Muscle layer of duodenum (tissue), 2 donors: ENCODE results near the gene ASCL5.
A peak's percentile ranks its signal among the peaks of the same experiment; 100 is the strongest.

Experiments
- H3K27ac ChIP-seq: one replicate; pipeline ENCODE4 v1.7.0; 2013; ENCODE audit warnings: mild to moderate bottlenecking, low read length
- H3K27me3 ChIP-seq: one replicate; pipeline ENCODE4 v1.7.0; 2013; ENCODE audit warnings: low read depth, mild to moderate bottlenecking, control low read depth, low read length
- H3K36me3 ChIP-seq, 2 donors: one replicate each; pipeline ENCODE4 v1.7.0; 2013; ENCODE audit warnings: low read length in 2 of 2, control low read depth in 1 of 2, mild to moderate bottlenecking in 1 of 2; ENCODE audit not compliant: insufficient read depth in 2 of 2, control insufficient read depth in 1 of 2
- H3K4me1 ChIP-seq, 2 donors: one replicate each; pipeline ENCODE4 v1.7.0; 2013; ENCODE audit warnings: low read length in 2 of 2, mild to moderate bottlenecking in 2 of 2, control low read depth in 1 of 2, moderate library complexity in 1 of 2; ENCODE audit not compliant: insufficient read depth in 2 of 2, control insufficient read depth in 1 of 2
- H3K4me3 ChIP-seq, 2 donors: one replicate each; pipeline ENCODE4 v1.7.0; 2013; ENCODE audit warnings: low read length in 2 of 2, low read depth in 1 of 2, mild to moderate bottlenecking in 1 of 2
- H3K9me3 ChIP-seq, 2 donors: one replicate each; pipeline ENCODE4 v1.7.0; 2013; ENCODE audit warnings: low read length in 2 of 2, control low read depth in 1 of 2, mild to moderate bottlenecking in 1 of 2; ENCODE audit not compliant: control insufficient read depth in 1 of 2
- donor health status: healthy.

The ASCL5 gene

GRCh38 chr1:201114245-201115131, 12.5 kb downstream of the ASCL5 start:
- Histone ChIP-seq H3K27me3 (no peaks in the 10 kb centered on the region), H3K27ac (no peak overlapping the region), H3K4me3 (peak overlapping the region; percentile 67 to 70), H3K9me3 (no peaks in the 10 kb centered on the region), H3K36me3 (no peaks in the 10 kb centered on the region), H3K4me1 (peaks cover 0 to 15% of the 10 kb centered on the region in 2 donors)

GRCh38 chr1:201113451-201114244, 13.3 kb downstream of the ASCL5 start:
- Histone ChIP-seq H3K36me3 (no peaks in the 10 kb centered on the region), H3K27me3 (no peaks in the 10 kb centered on the region), H3K4me1 (peaks cover 0 to 15% of the 10 kb centered on the region in 2 donors), H3K27ac (no peak overlapping the region), H3K9me3 (no peaks in the 10 kb centered on the region), H3K4me3 (peak overlapping the region in 1 of 2 donors; percentile 70)

DNA sequence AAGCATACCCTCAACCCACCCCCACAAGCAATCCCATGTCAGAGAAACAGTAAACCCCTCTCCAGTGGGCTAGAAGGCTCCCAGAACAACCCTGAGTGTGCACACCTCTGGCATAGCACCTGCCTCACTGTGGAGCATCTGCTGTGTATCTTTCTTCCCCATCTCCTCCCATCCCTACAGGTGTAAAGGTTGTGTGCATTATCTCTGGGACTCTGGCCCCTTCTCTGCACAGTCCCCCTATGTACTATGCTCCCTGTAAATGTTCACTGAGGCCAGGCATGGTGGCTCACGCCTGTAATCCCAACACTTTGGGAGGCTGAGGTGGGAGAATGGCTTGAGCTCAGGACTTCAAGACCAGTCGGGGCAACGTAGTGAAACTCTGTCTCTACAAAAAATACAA, 14.1 kb downstream of the ASCL5 start:
- Histone ChIP-seq H3K9me3 (no peaks in the 10 kb centered on the region), H3K4me1 (peaks cover 0 to 15% of the 10 kb centered on the region in 2 donors), H3K27me3 (no peaks in the 10 kb centered on the region), H3K4me3 (no peak overlapping the region), H3K27ac (no peak overlapping the region), H3K36me3 (no peaks in the 10 kb centered on the region)

DNA sequence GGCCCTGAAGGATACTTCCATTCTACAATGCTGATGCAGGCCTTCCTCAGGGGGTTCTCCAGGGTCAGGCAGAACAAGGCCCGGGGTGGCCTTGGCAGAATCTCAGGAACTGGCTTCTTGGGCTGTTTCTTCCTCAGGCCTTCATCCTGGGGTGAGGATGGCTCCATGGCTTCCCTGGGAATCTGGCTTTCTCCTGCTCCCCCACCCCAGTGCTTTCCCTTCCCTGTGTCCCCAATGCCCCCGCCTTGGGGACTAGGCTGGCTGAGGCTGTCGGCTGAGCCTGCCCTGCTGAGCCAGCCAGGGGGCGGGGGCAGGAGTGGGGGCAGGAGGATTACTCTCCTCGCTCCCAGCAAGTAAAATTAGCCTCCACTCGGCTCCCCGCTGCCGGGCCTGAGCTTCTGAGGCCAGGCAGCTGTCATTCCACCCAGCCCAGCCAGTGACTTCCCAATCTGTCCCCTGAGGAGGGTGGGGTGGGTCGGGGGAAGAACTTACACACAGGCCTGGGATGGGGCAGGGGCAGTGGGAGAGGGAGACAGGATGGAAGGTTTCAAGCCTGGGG, 14.7 kb downstream of the ASCL5 start, which contains the start of gene CACNA1S:
Gene CACNA1S (minus strand): TSS at position 254 of the 559 bp plus-strand sequence. CDS start 87 bp downstream, at position 167.
- peaks cover 0 to 15% of the 10 kb centered on the region in 2 donors for H3K4me1 ChIP-seq
- no peaks in the 10 kb centered on the region for H3K36me3 ChIP-seq
- no peak within 1 kb of the TSS for H3K4me3 ChIP-seq
- H3K27ac ChIP-seq: no peak within 1 kb of the TSS
- no peaks in the 10 kb centered on the region for H3K9me3 ChIP-seq
- no peaks in the 10 kb centered on the region for H3K27me3 ChIP-seq

DNA sequence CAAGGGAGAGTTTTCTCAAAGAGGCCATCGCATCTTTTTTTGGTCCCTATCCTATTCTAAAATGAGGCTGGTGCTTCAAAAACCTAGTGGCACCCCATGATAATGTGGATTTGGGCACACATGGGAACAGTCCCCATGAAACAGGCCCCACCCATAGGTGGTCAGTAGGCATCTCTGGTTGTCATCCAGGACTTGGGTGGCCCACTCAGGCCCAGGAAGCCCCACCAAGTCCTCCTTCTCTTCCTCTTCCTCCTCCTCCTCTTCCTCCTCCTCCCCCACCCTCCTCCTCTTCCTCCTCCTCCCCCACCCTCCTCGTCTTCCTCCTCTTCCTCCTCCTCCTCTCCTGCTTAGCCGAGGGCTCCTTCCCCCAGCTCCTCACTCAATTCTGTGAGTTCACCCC, 15.3 kb downstream of the ASCL5 start:
- no peak overlapping the region for H3K4me3 ChIP-seq

DNA sequence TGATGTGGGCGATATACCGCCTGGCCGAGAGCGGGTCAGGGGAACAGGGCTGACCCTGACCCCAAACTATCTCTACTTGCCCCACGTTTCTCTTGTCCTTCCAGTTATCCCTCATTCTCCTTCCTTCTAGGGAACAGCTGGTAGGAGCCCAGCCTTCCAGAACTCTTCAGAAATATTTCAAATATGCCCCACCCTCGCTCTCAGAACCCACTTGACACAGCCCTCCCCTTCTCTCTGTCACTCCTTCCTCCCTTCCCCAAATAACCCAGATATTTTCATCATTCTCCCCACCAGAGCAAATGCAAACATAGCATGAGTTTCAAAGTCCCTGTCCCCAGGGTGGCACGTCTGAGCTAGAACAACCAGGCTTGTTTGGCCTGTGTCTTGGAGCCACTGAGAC, 15.8 kb downstream of the ASCL5 start:
- Histone ChIP-seq H3K4me3 (no peak overlapping the region), H3K36me3 (no peaks in the 10 kb centered on the region), H3K27ac (no peak overlapping the region), H3K4me1 (peaks cover 0 to 15% of the 10 kb centered on the region in 2 donors), H3K9me3 (no peaks in the 10 kb centered on the region), H3K27me3 (no peaks in the 10 kb centered on the region)

More for the DNA sequence above, 15.3 kb downstream of the ASCL5 start:
- no peaks in the 10 kb centered on the region for H3K36me3 ChIP-seq
- H3K9me3 ChIP-seq: no peaks in the 10 kb centered on the region
- H3K27ac ChIP-seq: no peak overlapping the region
- no peaks in the 10 kb centered on the region for H3K27me3 ChIP-seq
- peaks cover 0 to 15% of the 10 kb centered on the region in 2 donors for H3K4me1 ChIP-seq

GRCh38 chr1:201110616-201111015, 16.4 kb downstream of the ASCL5 start:
- Histone ChIP-seq H3K27me3 (no peaks in the 10 kb centered on the region), H3K36me3 (no peaks in the 10 kb centered on the region), H3K27ac (no peak overlapping the region), H3K9me3 (no peaks in the 10 kb centered on the region), H3K4me3 (no peak overlapping the region), H3K4me1 (peaks cover 0 to 15% of the 10 kb centered on the region in 2 donors)

DNA sequence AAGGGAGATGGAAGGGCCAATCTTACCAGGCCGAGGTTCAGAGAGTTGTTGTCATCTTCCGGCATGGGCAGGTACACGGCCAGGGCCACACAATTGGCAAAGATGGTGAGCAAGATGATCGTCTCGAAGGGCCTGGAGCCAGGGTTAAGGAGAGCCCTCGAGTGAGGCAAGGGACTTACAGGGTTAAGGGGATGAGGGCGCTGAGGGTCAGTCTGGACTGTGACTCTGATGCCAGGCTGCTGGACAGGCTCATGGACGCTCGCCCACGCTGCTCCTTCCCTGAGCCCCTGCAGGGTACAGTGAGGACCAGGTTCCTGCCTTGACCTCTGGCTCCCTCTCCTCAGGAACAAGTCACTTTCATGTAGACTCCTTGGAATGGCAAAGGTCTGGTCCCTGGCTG, 16.8 kb downstream of the ASCL5 start:
- no peak overlapping the region for H3K27ac ChIP-seq
- H3K27me3 ChIP-seq: no peaks in the 10 kb centered on the region
- H3K36me3 ChIP-seq: no peaks in the 10 kb centered on the region
- H3K4me1 ChIP-seq: peaks cover 0 to 13% of the 10 kb centered on the region in 2 donors
- no peaks in the 10 kb centered on the region for H3K9me3 ChIP-seq
- no peak overlapping the region for H3K4me3 ChIP-seq

DNA sequence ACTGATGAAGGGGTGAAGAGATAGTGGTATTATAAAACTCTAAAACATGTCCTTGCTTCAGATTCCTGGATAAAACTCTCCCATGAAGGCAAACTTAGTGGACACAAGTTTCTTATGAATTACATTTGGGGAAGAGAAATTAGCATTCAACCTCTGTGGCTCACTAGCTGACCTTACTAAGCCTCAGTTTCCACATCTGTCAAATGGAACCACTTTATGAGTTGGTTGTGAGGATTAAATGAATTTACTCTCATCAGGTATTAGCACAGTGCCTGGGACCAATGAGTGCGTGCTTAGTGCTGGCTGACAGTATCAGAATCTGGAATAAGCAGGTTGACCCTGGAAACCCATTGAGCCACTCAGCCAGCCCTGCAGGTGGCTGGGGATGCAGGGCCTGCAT, 17.3 kb downstream of the ASCL5 start:
- Histone ChIP-seq H3K36me3 (no peaks in the 10 kb centered on the region), H3K4me3 (no peak overlapping the region), H3K27ac (no peak overlapping the region), H3K27me3 (no peaks in the 10 kb centered on the region), H3K4me1 (peaks cover 0 to 10% of the 10 kb centered on the region in 2 donors), H3K9me3 (no peaks in the 10 kb centered on the region)

- Histone ChIP-seq H3K36me3 (no peaks in the 10 kb centered on the region), H3K9me3 (no peaks in the 10 kb centered on the region), H3K4me3 (no peak overlapping the region), H3K27ac (no peak overlapping the region), H3K27me3 (no peaks in the 10 kb centered on the region), H3K4me1 (peaks cover 0 to under 1% of the 10 kb centered on the region in 2 donors)
Observed at GRCh38 chr1:201108614-201109013, 18.4 kb downstream of the ASCL5 start.

DNA sequence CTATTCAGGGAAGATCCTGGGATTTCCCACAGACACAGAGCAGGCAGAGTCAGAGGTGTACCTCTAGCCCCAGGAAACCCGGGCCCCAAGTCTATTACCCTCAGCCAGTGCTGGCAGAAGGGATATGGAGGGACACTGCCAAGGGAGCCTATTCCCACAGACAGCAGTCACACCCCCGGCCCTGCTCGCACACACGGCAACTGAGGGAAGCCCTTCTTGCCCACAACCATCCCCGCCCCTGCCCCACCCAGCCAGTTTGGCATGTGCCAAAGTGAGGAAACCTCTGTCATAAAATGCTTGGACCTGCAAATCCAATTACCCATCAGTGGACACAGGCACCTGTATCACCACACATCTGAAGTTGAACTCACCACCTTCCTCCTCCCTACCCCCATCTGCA, 21.3 kb downstream of the ASCL5 start:
- Histone ChIP-seq H3K27ac (no peak overlapping the region), H3K27me3 (no peaks in the 10 kb centered on the region), H3K9me3 (no peaks in the 10 kb centered on the region), H3K4me1 (no peaks in the 10 kb centered on the region), H3K4me3 (no peak overlapping the region), H3K36me3 (no peaks in the 10 kb centered on the region)
